Fibroblast of skin of scalp (primary cell): ENCODE results near the gene SLBP.
A peak's percentile ranks its signal among the peaks of the same experiment; 100 is the strongest.
"Not testable (repeated sequence)": the region's sequence is repeated elsewhere in the genome, so short reads cannot be mapped to it uniquely, and the experiment has no call there.

Experiments used
- DNase-seq: peaks from one replicate; pipeline ENCODE4 v3.0.0-alpha.2; 2013

Gene SLBP

GRCh38 chr4:1673671-1674070 is 38.4 kb downstream of the SLBP start:
- DNase-seq: no peak

GRCh38 chr4:1671011-1671410 is 41.1 kb downstream of the SLBP start:
- DNase-seq: not testable (repeated sequence)

- no peak for DNase-seq
Measured at GRCh38 chr4:1670279-1670678, 41.8 kb downstream of the SLBP start.

GRCh38 chr4:1669850-1670249 is 42.3 kb downstream of the SLBP start:
- DNase-seq: no peak

GRCh38 chr4:1669270-1669669 is 42.8 kb downstream of the SLBP start:
- no peak for DNase-seq

GRCh38 chr4:1668488-1668840 is 43.7 kb downstream of the SLBP start:
- DNase-seq: no peak

GRCh38 chr4:1667273-1667672 is 44.8 kb downstream of the SLBP start:
- DNase-seq: no peak

- DNase-seq: no peak
Measured at GRCh38 chr4:1666391-1666790, 45.7 kb downstream of the SLBP start.

- DNase-seq: no peak
Measured at GRCh38 chr4:1664141-1664540, 48.0 kb downstream of the SLBP start.

GRCh38 chr4:1663549-1663948 is 48.6 kb downstream of the SLBP start:
- DNase-seq: no peak

GRCh38 chr4:1661695-1662094 is 50.4 kb downstream of the SLBP start:
- DNase-seq: no peak

- no peak for DNase-seq
Measured at GRCh38 chr4:1660948-1661677, 51.0 kb downstream of the SLBP start.

- no peak for DNase-seq
Measured at GRCh38 chr4:1659104-1660043, 52.7 kb downstream of the SLBP start.

- DNase-seq: no peak
Measured at GRCh38 chr4:1658581-1658980, 53.5 kb downstream of the SLBP start.

GRCh38 chr4:1658146-1658545 is 54.0 kb downstream of the SLBP start:
- DNase-seq: peak; percentile 8

GRCh38 chr4:1656986-1657385 is 55.1 kb downstream of the SLBP start:
- DNase-seq: no peak

- no peak for DNase-seq
Measured at GRCh38 chr4:1656132-1656531, 56.0 kb downstream of the SLBP start.

- DNase-seq: no peak
Measured at GRCh38 chr4:1655676-1656075, 56.4 kb downstream of the SLBP start.

GRCh38 chr4:1655081-1655480 is 57.0 kb downstream of the SLBP start:
- DNase-seq: no peak

- no peak for DNase-seq
Measured at GRCh38 chr4:1654216-1654955, 57.7 kb downstream of the SLBP start.

GRCh38 chr4:1653776-1654175 is 58.3 kb downstream of the SLBP start:
- DNase-seq: no peak

- DNase-seq: no peak
Measured at GRCh38 chr4:1652088-1652487, 60.0 kb downstream of the SLBP start.

- no peak for DNase-seq
Measured at GRCh38 chr4:1651609-1652008, 60.5 kb downstream of the SLBP start.
